ENCODE data around the gene CIART.
A peak's percentile ranks its signal among the peaks of the same experiment; 100 is the strongest.

- TF ChIP-seq TAF1 (IDR thresholded peaks at IDR 0.05; ENCODE audit: borderline replicate concordance, low read depth, low read length) (no peak), POLR2A (IDR thresholded peaks at IDR 0.05; ENCODE audit: low read depth, low read length) (no peak), POLR2AphosphoS5 (IDR thresholded peaks at IDR 0.05; ENCODE audit: low read depth, low read length) (0 out of 2 replicates have a peak, but pooled peaks have one; percentile 30)
These were observed 48.7 kb upstream of the CIART start for GRCh38 chr1:150233359-150234308.

Measured in GM12892 (cell line).